Measurements from ENCODE around the gene KCNIP4.

Gene KCNIP4

DNA sequence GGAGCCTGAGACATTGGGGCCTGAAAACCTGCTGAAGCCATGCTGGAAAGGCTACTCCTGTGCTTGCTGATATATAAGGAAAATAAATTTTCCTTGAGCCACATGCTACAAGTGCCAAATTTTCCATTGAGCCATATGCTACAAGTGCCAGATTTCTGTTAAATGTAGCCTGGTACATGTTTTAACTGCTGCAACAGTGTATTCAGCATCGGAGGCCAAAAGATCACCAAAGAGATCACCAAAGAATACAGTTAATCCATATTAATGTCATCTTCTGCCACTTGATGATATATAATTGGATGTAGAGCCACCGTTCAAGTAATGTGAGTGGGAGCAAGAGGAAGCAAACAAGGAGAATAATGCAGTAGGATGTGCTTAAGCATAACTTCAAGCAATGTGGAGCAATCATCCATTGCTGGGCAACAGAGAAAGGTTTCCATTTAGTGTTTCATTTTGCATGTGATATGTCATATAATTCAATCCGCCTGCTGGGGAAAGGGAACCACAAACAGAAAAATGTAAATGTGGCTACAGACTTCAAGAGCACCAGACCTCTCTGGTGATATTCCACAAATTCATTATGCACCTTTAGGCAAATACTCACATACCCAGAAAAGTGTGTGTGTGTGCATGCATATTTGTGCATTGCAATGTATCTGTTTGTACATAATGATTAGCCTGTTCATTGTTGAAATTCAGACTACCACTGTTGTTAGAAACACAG lies 295.9 kb downstream of the KCNIP4 start:
- H3K4me1 ChIP-seq (ENCODE audit: control insufficient read depth in 1 of 2, insufficient read depth in 1 of 2, low read depth in 1 of 2, low read length in 1 of 2): no peaks in the 10 kb centered on the region
- TF ChIP-seq, protein P1, sequence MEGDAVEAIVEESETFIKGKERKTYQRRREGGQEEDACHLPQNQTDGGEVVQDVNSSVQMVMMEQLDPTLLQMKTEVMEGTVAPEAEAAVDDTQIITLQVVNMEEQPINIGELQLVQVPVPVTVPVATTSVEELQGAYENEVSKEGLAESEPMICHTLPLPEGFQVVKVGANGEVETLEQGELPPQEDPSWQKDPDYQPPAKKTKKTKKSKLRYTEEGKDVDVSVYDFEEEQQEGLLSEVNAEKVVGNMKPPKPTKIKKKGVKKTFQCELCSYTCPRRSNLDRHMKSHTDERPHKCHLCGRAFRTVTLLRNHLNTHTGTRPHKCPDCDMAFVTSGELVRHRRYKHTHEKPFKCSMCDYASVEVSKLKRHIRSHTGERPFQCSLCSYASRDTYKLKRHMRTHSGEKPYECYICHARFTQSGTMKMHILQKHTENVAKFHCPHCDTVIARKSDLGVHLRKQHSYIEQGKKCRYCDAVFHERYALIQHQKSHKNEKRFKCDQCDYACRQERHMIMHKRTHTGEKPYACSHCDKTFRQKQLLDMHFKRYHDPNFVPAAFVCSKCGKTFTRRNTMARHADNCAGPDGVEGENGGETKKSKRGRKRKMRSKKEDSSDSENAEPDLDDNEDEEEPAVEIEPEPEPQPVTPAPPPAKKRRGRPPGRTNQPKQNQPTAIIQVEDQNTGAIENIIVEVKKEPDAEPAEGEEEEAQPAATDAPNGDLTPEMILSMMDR (IDR thresholded peaks at IDR 0.05): no peak

DNA sequence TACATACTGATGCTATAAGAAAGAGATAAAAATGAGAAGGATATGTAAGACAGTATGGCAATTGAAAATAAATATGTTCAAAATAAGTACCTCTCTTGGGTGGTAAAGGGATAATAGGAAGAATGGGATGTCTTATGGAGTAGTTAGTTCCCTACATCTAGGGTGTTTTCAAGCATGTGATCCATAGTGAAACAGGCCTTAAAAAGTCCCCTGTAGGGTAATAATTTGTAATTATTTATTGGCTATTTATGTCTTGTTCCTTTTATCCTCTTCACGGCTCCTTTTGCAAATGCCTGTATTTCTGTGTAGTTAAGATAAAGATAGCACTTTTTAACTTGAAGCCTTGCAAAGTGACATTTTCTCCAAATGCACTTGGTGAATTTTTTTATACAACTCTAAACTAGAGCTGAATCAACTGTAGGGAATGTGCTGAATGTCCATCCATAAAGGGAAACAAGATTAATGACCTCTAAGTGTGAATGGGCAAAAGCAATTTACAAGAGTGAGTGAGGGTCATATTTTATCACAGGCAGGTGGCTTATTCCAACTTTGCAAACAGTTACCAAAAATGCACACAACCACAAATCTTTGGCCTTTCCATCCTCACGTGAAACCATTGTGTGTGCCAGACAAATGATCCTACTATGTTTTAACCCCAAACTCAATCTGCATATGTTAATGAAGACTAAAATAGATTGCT lies 299.0 kb downstream of the KCNIP4 start:
- no peaks in the 10 kb centered on the region for H3K27me3 ChIP-seq
- TF ChIP-seq, protein P1 (IDR thresholded peaks at IDR 0.05): no peak
- no peak overlapping the region for H3K27ac ChIP-seq
- H3K9me3 ChIP-seq: no peaks in the 10 kb centered on the region
- no peak overlapping the region for H3K4me3 ChIP-seq (ENCODE audit: low read depth in 1 of 2, low read length in 1 of 2)
- no peaks in the 10 kb centered on the region for H3K36me3 ChIP-seq
- H3K4me1 ChIP-seq (ENCODE audit: control insufficient read depth in 1 of 2, insufficient read depth in 1 of 2, low read depth in 1 of 2, low read length in 1 of 2): no peaks in the 10 kb centered on the region

More for the DNA sequence above, 295.9 kb downstream of the KCNIP4 start:
- no peak overlapping the region for H3K4me3 ChIP-seq (ENCODE audit: low read depth in 1 of 2, low read length in 1 of 2)
- no peak overlapping the region for H3K27ac ChIP-seq
- H3K9me3 ChIP-seq: no peaks in the 10 kb centered on the region
- no peaks in the 10 kb centered on the region for H3K36me3 ChIP-seq
- H3K27me3 ChIP-seq: no peaks in the 10 kb centered on the region

DNA sequence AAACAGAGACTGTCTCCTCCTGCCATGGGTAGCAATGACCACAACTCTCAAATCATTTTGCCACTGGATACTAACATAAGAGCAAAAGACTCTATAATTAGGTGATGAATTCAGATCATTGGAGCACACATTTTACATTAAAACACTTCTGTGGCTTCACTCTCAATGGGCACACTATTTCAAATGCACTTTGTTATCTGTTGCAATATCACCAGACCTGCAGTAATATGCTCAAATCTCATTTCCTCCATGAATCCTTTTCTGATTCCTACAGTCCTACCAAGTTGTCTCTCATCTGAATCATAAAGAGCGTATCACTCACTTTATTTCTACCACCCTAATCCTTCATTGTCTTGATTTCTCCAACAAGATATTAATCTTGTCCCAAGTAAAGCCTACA lies 302.8 kb downstream of the KCNIP4 start:
- Histone ChIP-seq H3K36me3 (no peaks in the 10 kb centered on the region), H3K27me3 (no peaks in the 10 kb centered on the region), H3K27ac (no peak overlapping the region), H3K9me3 (no peaks in the 10 kb centered on the region), H3K4me1 (ENCODE audit: control insufficient read depth in 1 of 2, insufficient read depth in 1 of 2, low read depth in 1 of 2, low read length in 1 of 2) (no peaks in the 10 kb centered on the region), H3K4me3 (ENCODE audit: low read depth in 1 of 2, low read length in 1 of 2) (no peak overlapping the region)
- TF ChIP-seq, protein P1 (IDR thresholded peaks at IDR 0.05): no peak

DNA sequence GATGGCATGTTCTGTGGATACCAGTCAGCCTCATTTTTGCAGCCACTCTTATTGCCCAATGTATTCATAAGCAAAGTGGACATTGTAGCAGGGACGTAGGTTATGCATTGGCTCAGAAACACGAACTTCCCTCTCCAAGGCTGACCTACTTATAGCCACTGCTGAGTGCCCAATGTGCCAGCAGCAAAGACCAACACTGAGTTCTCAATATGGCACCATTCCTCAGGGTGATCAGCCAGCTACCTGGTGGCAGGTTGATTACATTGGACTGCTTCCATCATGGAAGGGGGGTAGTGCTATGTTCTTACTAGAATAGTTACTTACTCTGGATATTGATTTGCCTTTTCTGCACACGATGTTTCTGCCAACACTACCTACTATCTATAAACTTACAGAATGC lies 306.9 kb downstream of the KCNIP4 start:
- Histone ChIP-seq H3K9me3 (no peaks in the 10 kb centered on the region), H3K4me1 (ENCODE audit: control insufficient read depth in 1 of 2, insufficient read depth in 1 of 2, low read depth in 1 of 2, low read length in 1 of 2) (no peaks in the 10 kb centered on the region), H3K27ac (no peak overlapping the region), H3K4me3 (ENCODE audit: low read depth in 1 of 2, low read length in 1 of 2) (no peak overlapping the region), H3K36me3 (no peaks in the 10 kb centered on the region), H3K27me3 (no peaks in the 10 kb centered on the region)
- TF ChIP-seq, protein P1 (IDR thresholded peaks at IDR 0.05): no peak

DNA sequence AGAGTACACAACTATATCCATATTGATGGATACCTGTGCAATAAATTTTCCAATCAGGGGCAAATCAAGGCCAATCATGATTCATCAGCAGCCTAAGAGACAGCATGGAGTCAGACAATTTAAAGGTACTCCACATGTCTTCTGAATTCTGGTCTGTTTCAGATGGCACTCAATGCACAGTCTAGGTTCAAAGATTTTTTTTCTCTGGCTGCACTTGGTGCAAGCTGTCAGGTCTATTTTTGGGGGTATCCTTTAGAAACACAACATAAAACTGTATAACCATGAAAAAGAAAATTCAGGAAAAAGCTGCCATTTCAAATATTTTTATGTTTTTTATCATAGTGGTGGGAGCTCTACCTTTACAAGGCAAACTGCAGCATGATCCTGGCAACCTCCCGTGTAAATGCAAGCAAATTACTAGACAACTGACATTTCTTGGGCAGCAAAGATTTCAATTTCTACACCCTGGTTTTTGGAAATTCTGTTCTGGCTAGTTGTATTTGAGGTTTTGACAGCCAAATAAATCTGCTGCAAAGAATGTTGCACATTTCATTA lies 310.3 kb downstream of the KCNIP4 start:
- no peaks in the 10 kb centered on the region for H3K9me3 ChIP-seq
- no peaks in the 10 kb centered on the region for H3K4me1 ChIP-seq (ENCODE audit: control insufficient read depth in 1 of 2, insufficient read depth in 1 of 2, low read depth in 1 of 2, low read length in 1 of 2)
- H3K27ac ChIP-seq: no peak overlapping the region
- H3K36me3 ChIP-seq: no peaks in the 10 kb centered on the region
- H3K27me3 ChIP-seq: no peaks in the 10 kb centered on the region
- TF ChIP-seq, protein P1 (IDR thresholded peaks at IDR 0.05): no peak
- no peak overlapping the region for H3K4me3 ChIP-seq (ENCODE audit: low read depth in 1 of 2, low read length in 1 of 2)

All from neutrophil (primary cell).